HG03558 (cell line): ENCODE data around the gene UBFD1.
"Not testable (repeated sequence)": the region's sequence is repeated elsewhere in the genome, so short reads cannot be mapped to it uniquely, and the experiment has no call there.

Source experiments
- ATAC-seq: cut with Tn5 transposase; IDR thresholded peaks from one replicate; pipeline ENCODE4 v1.9.1; 2021; ENCODE audit warnings: moderate number of reproducible peaks; ENCODE audit not compliant: unreplicated experiment; ENCODE audit errors: extremely low read depth

Gene UBFD1

DNA sequence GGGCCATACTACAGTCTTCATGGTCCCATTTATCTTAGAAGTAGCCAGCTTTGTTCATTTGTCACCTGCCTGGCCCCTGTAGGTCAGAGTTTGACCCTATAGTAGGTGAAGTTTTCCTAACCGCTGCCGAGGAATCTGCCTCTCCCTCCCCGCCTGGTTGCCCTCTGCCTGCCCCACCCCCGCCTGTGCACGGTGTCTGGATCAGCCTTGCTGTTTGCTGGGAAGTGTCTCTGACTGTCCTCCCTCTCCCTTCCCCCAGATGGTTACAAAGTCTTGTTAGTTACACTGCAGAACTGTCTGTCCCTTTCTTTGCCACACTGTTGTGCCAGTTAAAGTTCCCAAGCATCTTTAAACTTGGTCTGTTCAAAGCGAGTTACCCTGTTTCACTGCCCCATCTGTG is 5.7 kb downstream of the UBFD1 start:
- no peak for ATAC-seq

DNA sequence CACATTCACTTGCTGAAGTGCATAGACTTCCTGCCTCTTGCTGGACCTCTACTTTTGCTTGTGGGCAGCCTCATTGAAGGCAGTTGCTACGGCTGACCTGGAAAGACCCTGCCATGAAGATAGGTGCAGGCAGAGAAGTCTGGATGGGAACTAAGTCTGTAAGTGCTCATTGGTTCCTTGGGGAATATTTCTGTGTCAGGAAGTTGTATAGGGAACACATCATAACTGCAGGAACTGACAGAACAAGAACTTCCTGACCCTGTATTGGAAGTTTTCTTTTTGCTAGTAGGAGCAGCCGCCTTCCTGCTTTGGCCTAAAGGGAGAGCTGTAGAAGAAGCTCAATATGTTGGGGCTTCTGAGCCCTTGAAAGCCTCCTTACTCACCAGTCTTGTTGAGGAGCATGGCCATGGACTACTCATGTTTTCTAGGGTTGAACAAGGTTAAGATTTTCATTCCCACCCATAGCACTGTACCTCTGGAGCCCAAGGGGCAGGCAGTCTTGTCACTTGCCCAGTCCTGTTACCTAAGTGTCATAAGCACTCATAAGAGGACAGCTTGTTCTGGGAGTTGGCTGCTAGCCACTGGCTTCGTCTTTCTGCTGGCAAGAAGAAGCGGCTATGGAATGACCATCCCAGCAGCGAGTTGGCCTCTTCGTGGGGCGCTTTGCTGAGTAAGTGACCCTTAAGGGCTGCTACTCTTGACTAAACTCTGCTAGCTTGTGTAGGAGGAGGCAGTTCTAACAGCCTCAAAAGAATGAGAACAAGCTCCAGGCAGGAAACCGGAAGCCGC is 7.2 kb downstream of the UBFD1 start:
- no peak for ATAC-seq

DNA sequence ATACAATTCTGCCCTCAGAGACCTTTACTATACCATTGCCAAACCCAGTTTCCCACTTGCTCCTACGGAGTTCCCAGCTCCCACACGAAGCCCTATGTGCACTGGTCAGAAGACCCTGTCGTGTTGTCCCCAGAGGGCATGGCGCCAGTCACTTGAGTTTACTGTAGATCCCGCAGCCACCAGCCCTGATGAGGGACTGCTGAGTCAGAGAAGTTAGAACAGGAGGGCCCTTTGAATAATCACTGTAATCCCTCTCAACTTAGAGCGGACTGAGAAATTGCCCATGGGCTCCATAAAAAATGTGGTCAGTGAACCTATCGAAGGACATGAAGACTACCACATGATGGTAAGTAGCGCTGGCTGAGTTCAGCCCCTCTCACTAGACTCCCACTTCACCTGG is 9.2 kb downstream of the UBFD1 start:
- no peak for ATAC-seq

DNA sequence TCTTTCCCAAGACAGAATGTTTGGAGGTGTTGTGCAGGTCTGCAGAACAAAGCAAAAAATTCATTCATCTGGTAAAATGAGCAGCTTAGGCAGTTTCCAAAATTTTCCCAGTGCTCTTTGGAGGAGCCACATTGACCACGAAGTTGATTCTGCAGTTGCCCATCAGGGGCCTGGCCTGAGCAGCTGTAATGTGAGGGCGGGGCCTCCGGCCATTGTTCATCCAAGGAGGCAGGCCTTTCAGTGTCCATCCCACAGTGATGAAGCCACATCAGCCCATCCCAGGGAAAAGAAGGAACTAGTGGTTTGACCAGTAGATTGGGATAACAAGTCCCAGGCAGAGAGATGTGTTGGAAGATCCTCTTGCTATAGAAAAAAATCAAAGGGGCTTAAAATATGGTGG is 10.1 kb downstream of the UBFD1 start:
- ATAC-seq = no peak

DNA sequence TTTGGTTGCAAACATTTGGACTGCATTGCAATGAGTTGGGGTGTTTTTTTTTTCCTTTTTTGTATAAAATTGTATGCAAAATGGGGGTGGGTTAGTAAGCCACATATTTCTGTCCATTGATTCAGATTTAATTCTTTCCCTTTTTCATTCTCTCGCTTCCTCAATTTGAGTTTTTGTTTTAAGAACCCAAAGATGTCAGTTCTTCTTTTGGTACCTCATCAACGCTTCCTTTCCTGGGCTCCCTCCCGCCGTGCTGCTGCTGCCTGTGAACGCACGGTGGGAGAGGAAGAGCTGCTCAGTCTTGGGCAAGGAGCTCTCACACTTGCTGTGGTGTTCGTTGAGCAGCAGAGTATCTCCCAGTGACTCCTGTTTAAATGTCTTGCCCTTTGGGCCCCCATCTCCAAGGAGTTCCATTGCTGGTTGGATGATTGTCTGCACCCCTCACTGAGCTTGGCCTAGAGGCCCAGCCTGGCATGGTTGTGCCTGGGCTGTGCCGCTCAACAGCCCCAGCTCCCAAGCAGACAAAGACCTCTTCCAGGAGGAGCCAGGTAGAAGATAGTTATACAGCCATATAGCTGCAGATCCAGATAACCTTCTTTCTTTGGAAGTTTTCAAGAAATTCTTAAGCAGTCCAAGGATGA is 13.6 kb downstream of the UBFD1 start:
- ATAC-seq = no peak

DNA sequence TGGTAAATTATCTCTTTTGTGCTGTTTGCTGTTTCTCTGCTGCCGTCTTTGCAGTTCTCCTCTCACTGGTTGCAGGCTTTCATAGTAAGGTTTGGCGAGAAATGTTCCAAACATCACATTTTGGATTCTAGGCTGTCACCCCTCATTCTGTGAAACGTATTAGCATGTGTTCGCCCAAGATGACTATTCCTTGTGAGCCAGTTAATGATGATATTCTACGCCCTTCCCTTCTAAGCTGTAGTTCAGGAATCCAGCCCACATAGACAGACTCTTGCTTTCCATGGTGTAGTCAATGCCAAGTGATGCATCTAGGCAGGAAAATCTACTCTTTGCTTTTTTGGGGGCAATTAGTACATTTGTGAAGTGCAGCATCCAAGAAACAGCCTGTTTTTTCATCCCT is 14.4 kb downstream of the UBFD1 start:
- no peak for ATAC-seq

DNA sequence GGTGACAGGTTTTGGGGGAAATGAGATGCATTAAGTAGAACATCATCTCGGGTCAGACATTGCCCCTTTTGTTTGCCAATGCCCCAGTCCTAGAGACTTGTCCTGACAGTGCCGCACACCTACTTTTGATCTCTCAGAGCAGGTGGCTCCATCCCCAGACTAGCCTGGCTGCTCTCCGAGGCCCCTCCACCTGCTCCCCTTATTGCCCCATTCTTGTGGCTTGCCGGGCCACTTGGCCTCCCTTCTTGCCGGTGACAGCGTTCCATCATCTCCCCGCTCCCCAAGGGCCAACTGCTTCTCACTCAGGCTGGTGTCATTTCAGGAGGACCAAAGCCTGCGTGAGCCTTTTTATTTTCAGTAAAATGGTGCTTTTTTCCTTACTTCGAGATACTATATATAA is 14.9 kb downstream of the UBFD1 start:
- no peak for ATAC-seq

DNA sequence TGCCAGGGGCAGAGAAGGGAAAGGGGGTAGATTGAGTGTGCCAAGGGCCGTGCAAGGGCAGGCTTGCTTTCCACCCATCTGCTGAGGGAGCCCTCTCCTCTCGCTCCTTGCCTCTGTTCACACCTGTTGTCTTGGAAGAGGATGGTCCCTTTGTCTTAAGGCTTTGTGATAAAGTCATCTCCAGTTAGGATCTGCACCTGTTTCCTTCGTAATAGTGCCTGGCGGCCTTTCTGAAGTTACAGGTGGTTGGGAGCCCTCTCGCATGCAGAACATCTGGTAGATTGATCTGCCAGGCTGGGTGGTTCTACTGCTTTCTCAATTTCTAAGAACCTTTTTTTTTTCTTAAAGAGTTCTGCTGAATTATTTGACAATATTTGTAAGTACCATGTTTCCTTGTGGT is 16.3 kb downstream of the UBFD1 start:
- no peak for ATAC-seq

DNA sequence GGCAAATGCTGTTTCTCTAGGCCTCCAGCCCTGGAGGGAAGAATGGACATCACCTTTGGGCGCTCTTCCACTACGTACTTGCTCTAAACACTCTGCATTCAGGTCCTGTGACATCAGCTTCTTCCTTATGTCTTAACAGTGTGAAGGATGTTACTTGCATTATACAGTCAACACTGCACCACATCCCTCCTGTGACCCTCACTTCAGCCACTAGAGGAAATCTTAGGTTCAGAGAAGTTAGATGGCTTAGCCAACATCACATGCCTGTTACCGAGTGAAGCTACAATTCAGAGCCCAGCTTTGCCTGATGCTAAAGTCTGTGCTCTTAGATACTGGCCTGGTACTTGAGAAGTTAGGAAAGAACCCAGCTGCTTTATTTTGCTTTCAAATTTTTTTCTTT is 18.3 kb downstream of the UBFD1 start:
- ATAC-seq = no peak

DNA sequence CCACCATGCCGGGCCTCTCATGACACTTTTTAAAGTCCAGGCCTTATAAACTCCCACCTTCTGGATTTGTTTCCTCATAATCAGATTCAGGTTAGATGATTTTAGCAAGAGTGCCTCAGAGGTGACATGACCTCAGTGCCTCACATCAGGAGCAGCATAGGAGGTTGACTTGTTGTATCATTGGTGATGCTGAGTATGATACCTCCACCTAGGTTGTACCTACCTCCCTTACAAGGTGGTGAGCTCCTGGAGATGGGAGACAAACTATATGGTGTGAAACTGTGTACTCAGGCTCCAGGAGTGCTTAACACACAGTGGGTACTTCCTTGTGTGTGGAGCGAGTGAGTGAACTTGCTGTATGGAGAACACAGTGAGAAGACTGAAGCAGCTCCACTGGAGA is 20.0 kb downstream of the UBFD1 start:
- no peak for ATAC-seq

DNA sequence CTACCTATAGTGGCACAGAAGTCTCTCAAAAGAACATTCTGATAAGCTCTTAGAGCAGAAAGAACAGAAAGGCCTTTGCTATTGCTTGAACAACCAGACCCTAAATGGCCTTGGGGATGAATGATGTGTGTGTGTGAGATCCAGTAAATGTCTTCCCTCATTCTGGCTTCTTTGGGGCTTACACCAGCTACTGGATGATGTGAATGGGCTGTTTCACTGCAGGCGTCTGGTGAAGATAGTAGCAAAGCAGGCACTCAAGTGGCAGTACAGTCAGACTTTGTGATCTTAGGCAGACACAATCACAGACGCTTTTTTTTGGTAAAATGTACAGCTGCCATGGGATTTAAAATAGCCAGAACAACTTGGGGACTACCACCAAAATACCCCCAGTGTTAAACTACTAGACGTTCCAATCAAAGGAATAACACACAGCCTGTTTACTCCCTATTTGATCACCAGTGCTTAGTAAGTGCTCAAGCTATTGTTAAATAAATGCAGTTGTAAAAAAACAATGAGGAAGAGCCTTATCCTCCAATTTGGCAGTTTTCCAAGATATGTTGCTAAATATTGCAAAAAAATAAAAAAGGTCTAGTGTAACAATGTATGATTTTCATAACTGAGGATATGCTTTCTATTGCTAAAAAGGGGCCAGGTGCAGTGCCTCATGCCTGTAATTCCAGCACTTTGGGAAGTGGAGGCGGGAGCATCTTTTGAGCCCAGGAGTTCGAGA is 20.7 kb downstream of the UBFD1 start:
- no peak for ATAC-seq

DNA sequence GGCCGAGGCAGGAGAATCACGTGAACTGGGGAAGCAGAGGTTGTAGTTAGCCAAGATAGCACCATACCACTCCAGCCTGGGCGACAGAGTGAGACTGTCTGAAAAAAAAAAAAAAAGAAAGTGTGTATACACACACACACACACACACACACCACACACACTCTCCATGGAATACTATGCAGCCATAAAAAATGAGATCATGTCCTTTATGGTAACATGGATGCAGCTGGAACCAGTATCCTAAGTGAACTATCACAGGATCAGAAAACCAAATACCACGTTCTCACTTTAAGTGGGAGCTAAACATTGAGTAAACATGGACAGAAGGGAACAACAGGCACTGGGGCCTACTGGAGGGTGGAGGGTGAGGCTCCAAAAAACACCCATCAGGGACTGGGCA is 21.8 kb downstream of the UBFD1 start:
- ATAC-seq = no peak

DNA sequence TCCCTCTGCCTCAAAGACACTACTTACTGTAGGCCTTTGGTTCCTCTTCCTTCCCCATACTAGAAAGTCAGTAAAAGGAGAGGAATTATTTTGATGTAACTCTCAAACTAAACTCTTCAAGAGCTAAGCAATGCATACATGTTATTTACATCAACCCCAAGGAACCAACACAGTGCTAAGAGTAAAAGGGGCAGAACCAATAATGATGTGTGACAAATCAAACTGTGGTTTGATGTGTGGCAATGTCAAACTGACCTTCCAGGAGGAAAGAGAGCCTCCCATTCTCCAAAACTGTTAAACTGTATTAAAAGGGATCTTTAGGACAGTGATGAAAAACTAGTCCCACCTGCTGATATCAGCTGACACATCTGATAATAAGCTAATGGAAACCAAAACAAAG is 22.9 kb downstream of the UBFD1 start:
- ATAC-seq = no peak

DNA sequence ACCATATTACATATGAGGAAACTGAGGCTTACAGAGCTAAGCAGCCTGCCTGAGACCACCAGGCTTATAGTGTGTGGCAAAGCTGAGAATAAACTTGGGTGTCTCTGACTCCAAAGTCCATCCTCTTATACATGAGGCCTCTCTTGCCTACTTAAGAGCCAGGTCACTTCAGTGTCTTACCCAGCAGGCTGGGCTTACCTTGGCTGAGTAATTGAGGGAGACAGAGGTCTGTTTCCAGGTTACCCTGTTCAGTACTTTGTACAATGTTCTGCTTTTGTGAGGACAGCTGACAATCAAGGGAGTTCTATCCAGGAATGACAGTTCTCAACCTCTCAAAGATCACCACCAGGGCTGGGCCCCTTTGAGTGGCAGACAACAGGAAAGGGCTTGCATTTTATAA is 24.2 kb downstream of the UBFD1 start:
- no peak for ATAC-seq

DNA sequence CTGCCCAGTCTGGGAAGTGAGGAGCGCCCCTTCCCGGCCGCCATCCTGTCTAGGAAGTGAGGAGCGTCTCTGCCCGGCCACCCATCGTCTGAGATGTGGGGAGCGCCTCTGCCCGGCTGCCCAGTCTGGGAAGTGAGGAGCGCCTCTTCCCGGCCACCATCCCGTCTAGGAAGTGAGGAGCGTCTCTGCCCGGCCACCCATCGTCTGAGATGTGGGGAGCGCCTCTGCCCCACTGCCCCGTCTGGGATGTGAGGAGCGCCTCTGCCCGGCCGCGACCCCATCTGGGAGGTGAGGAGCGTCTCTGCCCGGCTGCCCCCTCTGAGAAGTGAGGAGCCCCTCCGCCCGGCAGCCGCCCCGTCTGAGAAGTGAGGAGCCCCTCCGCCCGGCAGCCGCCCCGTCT is 25.7 kb downstream of the UBFD1 start:
- ATAC-seq = not testable (repeated sequence)

DNA sequence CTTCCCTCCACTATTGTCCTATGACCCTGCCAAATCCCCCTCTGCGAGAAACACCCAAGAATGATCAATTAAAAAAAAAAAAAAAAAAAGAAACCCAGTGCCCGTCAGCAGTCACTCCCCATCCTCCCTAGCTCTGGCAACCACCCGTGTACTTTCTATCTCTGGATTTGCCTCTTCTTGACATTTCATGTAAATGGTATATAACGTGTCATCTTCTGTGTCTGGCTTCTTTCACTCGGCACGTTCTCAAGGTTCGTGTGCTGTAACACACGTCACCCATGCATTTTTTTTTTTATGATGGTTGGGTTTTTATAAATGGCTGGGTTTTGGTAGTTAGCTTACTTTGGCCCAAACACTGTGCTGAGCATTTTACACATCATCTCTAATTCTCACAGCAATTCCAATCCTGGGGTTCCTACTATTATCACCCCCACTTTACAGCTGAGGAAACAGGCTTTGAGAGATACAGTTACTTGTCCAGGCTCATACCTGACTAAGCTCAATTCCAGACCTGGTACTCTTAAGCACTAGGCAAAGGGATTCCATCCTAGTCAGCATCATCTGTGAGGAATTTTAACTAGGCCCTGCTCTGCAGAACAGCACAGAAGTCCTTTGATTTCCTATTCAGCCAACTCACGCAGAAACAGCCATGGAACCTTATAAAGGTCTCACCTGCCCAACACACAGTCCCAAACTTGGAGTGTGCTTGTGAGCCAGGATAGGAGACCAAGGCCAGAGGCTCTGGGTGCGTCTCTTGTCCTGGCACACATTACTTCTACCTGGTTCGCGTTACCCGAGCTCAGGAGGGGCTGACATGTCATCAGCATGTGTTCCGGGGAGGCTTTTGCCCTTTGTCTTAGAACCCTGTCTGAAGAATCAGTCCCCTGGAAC is 26.9 kb downstream of the UBFD1 start:
- ATAC-seq = no peak

DNA sequence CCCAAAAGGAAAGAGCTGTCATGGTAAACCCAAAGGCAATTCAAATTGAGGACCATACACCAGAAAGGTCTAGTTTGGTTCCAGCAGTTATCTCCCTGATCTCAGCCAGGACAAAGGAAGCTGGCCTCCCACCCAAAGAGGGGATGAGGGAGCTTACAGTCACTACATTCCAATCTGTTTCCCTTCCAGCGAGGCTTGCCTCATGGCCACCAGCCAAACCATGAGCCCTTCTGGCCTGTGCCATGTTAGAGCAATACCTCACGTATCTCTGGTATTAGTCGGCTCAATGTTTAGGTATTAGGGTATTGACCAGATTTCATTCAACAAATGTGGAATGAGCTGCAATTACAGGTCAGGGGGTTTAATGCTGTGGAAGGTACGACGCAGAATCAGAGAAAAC is 30.2 kb downstream of the UBFD1 start:
- no peak for ATAC-seq

DNA sequence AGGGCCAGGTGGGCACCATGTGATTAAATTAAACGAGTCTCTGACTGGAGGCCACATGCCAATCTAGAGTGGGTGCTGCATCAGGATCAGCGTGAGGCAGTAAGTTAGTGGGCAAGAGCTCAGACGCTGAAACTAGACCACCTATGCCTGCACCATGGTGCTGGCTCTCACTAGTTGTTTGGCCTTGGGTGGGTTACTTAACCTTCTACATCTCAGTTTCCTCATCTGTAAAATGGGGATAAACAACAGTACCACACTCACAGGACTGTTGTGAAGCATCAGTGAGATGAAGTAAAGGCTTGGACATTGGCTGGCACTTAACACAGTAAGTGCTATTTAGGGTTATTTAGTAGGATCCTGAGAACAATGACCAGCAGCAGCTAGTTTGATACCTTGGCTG is 32.7 kb downstream of the UBFD1 start:
- no peak for ATAC-seq

DNA sequence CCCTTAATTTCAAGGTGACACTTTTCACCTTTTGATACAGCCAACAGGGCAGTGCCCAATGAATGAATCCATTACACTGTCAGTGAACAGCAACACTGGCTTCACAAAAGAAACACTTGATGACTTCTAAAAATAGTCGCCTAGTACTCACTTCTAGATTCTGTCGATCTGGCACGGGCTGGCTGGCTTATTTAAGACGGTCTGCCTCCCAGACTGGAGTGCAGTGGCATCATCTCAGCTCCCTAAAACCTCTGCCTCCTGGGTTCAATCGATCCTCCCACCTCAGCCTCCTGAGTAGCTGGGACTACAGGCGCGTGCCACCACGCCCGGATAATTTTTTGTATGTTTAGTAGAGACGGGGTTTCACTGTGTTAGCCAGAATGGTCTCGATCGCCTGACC is 36.7 kb downstream of the UBFD1 start:
- ATAC-seq = no peak

DNA sequence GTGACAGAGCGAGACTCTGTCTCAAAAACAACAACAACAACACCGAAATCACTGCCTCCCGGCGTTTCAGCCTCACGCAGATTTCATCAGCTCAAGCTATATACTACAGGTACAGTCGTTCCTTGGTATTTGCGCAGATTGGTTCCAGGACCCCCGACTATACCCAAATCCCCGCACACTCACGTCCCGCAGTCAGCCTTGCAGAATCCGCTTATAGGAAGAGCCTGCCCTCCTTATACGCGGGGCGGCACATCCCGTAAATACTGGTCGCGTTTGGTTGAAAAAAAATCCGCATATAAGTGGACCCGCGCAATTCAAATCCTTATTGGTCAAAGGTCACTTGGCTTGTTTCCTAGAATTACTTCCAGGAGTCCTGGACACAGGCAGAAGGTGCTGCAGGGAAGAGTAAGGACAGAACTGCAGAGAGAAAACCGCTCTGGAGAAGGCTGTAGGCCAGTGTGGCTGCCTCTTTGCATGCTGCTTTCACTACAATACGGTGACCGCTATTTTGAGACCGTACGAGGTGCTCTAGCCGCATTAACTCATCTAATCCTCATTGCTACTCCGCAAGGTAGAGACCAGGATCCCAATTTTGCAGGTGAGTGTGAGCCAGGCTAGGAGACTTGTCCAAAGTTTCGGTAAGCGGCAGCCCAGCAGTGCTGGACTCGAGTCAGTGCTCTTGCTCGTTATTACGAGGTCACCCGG is 37.9 kb downstream of the UBFD1 start:
- no peak for ATAC-seq
